Stimulated activated CD4-positive, alpha-beta T cell treated with anti-CD3 and anti-CD28 coated beads, Interleukin-12 subunit alpha, Interleukin-12 subunit beta, amount 100 ng/mL, for 4 hours (primary cell): ENCODE data around the gene CNKSR1.

Source experiments
- DNase-seq: peaks from one replicate; pipeline ENCODE4 v3.0.0-alpha.2; 2020

CNKSR1 gene

GRCh38 chr1:26233903-26234643, 56.8 kb downstream of the CNKSR1 start, which contains the start of gene CEP85:
Gene CEP85 (plus strand): TSS chr1:26234200. CDS start chr1:26239784, 5,584 bp downstream.
- DNase-seq, result peak; percentile 98

- DNase-seq, result peak; percentile 12
Measured at GRCh38 chr1:26234644-26235370, 57.5 kb downstream of the CNKSR1 start.

GRCh38 chr1:26237230-26237966, 60.1 kb downstream of the CNKSR1 start:
- DNase-seq, result no peak
